ENCODE data around the gene MTCH2. TPM values are rescaled to one million over a fixed set of nuclear protein-coding genes. Genes with fewer than 3 reads are reported as not detected.
"Not testable (repeated sequence)": the region's sequence is repeated elsewhere in the genome, so short reads cannot be mapped to it uniquely, and the experiment has no call there.

The MTCH2 gene
- polyA plus RNA-seq, 4 donors, result 120 to 135 (median 126) TPM

GRCh38 chr11:47640506-47640905, 1.9 kb downstream of the MTCH2 start:
- DNase-seq (ENCODE audit: low read depth in 4 of 4, low spot score in 3 of 4), result not testable (repeated sequence)

DNA sequence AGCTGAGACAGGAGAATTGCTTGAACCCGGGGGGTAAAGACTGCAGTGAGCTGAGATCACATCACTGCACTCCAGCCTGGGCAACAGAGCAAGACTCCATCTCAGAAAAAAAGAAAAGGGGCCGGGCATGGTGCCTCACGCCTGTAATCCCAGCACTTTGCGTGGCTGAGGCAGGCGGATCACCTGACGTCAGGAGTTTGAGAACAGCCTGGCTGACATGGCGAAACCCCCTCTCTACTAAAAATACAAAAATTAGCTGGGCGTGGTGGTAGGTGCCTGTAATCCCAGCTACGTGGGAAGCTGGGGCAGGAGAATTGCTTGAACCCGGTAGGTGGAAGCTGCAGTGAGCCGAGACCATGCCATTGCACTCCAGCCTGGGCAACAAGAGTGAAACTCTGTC, 6.0 kb downstream of the MTCH2 start:
- not testable (repeated sequence) for DNase-seq (ENCODE audit: low read depth in 4 of 4, low spot score in 3 of 4)

GRCh38 chr11:47631473-47631872, 10.9 kb downstream of the MTCH2 start:
- no peak for DNase-seq (ENCODE audit: low read depth in 4 of 4, low spot score in 3 of 4)

DNA sequence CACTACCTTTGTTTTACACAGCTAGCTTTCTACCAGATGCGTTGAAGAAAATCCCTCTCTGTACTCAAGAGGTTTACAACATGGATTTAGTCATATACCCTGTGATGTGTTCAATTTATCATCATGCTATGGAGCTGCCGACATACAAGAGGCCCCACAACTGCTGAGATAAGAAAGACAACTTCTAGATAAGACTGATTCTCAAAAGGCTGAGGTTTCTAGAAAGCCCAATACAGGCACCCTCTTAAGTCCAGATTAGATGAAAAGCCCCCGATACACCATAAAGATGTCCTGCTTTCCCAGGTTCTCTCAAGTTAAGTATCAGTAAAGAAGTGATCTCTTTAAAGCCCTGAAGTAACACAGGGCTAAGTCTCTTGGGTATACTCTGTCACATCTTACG, 14.3 kb downstream of the MTCH2 start:
- no peak for DNase-seq (ENCODE audit: low read depth in 4 of 4, low spot score in 3 of 4)

GRCh38 chr11:47626234-47626633, 16.1 kb downstream of the MTCH2 start:
- DNase-seq (ENCODE audit: low read depth in 4 of 4, low spot score in 3 of 4), result no peak

DNA sequence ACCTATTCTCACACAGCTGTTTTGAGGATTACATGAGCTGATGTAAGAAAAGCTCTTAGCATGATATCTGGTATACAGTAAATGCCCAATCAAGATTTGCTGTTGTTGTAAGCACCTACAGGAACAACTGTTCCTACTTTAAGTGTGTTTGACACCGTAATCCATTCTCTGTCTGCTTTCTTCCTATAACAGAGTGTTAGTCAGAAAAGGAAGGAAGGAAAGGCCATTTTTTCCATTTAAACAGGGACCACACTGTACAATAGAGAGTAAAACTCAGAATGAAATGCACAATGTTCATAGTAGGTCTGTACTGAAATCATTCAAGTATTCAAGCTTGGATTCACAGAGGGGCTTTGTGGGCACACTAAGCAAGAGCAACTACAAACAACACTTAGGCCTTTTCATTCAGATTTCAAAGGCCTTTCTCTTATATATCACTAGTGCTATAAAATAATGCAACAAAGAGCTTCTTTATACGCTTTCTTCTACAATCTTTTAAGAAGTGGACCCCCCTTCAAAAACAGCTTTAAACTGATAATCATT, 21.5 kb downstream of the MTCH2 start:
- no peak for DNase-seq (ENCODE audit: low read depth in 4 of 4, low spot score in 3 of 4)

DNA sequence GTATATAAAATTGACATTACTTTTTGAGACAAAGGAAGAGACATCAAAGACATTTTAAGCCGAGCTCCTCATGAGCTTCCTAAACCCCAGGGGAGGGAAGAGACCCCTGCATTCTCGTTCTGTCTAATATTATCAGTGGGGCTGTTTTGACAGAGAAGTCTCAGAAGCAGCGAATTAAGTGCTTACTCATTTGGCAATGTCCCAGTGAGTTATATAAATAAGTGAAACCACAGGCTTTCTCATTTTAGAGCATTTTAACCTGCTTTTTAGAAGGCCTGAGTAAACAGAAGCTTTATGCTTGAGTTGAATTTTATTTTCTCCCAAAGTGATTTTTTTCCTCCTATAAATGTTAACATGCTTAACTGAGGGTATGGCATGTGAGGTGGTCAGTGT, 24.9 kb downstream of the MTCH2 start:
- DNase-seq (ENCODE audit: low read depth in 4 of 4, low spot score in 3 of 4), result no peak

GRCh38 chr11:47616726-47617416, 25.5 kb downstream of the MTCH2 start:
- peak in 1 of 4 donors; percentile 47 for DNase-seq (ENCODE audit: low read depth in 4 of 4, low spot score in 3 of 4)

GRCh38 chr11:47615249-47615648, 27.1 kb downstream of the MTCH2 start:
- DNase-seq (ENCODE audit: low read depth in 4 of 4, low spot score in 3 of 4), result no peak

DNA sequence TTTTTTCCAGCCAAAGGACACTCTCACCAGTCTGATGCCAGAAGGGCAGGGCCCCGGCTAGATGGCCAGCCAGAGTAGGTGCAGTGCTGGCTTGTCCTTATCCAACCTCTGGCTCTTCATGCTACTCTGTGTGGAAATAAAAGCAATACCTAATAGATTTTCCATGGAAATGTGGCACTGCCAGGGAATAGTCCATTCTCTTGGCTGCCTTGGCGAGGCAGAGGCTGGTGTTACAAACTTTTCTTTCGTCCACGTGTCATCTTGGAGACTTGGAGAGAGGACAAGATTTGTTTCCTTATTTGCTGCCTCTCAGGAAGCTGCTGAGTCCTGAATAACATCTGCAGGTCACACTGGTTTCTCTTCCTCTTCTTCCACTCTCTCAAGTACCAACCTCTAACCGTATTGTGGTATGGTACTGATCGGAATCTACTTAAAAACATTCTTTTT, 31.0 kb downstream of the MTCH2 start:
- no peak for DNase-seq (ENCODE audit: low read depth in 4 of 4, low spot score in 3 of 4)

GRCh38 chr11:47609675-47610074, 32.7 kb downstream of the MTCH2 start:
- DNase-seq (ENCODE audit: low read depth in 4 of 4, low spot score in 3 of 4), result no peak

DNA sequence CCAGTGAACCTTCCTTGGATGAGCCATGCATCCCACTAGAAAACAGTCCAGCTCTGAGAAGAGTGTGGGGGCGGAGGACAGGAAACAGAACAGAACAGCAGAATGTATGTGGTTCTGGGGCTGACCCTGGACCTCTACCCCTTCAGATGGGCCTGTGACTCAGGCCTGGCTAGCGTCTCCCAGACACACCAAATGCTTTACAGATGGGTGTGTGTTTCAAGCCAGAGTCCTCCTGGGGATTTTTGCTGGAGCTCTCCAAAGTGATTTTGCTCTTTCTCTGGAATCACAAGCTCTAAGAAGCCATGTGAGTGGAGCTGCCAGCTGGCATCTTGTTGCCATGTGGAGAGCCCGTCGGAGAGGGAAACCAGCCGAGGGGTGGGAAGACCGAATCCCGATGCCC, 35.0 kb downstream of the MTCH2 start:
- DNase-seq (ENCODE audit: low read depth in 4 of 4, low spot score in 3 of 4), result no peak

GRCh38 chr11:47606731-47607130, 35.6 kb downstream of the MTCH2 start:
- DNase-seq (ENCODE audit: low read depth in 4 of 4, low spot score in 3 of 4), result no peak

- DNase-seq (ENCODE audit: low read depth in 4 of 4, low spot score in 3 of 4), result no peak
Observed at GRCh38 chr11:47605921-47606320, 36.4 kb downstream of the MTCH2 start.

- no peak for DNase-seq (ENCODE audit: low read depth in 4 of 4, low spot score in 3 of 4)
Observed at GRCh38 chr11:47603295-47603694, 39.1 kb downstream of the MTCH2 start.

- DNase-seq (ENCODE audit: low read depth in 4 of 4, low spot score in 3 of 4), result no peak
Observed at GRCh38 chr11:47599902-47600301, 42.5 kb downstream of the MTCH2 start.

GRCh38 chr11:47595967-47596366, 46.4 kb downstream of the MTCH2 start:
- no peak for DNase-seq (ENCODE audit: low read depth in 4 of 4, low spot score in 3 of 4)

GRCh38 chr11:47595029-47595428, 47.3 kb downstream of the MTCH2 start:
- DNase-seq (ENCODE audit: low read depth in 4 of 4, low spot score in 3 of 4), result no peak

DNA sequence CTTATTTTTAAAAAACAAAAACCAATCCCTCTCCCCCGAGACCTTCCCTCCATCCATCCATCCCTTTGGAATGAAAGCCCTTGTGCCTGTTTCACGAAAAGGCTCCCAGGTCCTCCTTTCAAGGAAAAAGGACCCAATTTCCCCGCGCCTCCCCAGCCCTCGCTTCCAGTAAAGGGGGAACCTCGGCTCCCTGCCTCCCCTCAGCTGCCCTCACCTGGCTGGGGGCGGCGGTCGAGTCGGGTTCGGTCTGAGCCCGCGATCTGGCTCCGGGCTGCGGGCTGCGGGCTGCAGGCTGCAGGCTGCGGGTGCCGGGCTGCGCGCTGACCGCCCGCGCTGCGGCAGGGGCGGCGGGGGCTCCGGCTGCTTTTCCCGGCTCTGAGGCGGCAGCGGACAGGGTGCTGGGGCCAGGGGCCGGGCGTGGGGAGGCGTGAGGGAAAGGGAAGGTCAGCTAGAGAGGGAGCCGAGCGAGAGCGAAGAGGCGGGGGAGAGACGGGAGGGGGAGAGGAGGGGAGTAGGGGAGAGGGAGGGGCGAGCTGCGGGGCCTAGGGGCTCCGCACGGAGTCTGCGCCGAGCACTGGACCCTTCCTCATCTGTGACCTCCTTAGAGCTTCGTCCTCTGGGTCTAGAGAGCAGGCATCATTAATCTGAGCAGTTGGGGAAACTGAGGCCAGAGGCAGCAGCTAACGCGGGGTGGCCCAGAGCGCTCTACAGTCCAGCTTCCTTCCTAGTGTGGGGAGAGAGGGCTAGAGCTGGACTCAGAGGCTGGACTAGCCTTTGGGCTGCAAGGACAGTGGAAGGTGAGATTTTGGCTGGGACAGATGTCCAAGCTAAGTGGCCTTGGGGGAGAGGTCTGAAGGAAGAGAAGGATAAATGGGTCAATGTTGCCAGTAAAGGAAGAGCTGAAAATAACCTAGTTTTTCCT, 48.2 kb downstream of the MTCH2 start, which contains the start of gene C1QTNF4:
Gene C1QTNF4, minus strand, starts transcription at position 478 of the 922 bp plus-strand sequence. CDS start 3,601 bp downstream, outside the sequence.
- no peak for DNase-seq (ENCODE audit: low read depth in 4 of 4, low spot score in 3 of 4)

DNA sequence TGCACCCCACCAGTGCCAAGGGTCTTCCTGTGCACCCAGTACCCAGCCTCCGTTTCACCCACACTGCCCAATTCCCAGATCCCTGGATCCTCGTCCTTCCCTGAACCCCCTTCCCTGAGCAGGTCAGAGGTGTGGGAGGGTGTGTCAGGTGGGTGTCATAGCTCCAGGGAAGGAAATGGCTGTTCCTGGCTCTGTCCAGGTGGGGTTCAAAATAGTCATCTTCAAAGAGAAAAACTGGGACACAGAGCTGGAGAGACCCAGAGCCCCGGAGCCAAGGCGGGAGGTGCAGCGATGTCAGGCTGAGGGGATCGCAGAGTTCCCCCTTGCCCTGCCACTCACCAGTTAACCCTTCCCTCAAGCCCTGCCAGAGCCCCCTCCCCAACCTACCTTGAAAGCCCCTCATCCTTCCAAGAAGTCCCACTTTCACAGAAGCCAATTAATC, 48.8 kb downstream of the MTCH2 start:
- no peak for DNase-seq (ENCODE audit: low read depth in 4 of 4, low spot score in 3 of 4)

DNA sequence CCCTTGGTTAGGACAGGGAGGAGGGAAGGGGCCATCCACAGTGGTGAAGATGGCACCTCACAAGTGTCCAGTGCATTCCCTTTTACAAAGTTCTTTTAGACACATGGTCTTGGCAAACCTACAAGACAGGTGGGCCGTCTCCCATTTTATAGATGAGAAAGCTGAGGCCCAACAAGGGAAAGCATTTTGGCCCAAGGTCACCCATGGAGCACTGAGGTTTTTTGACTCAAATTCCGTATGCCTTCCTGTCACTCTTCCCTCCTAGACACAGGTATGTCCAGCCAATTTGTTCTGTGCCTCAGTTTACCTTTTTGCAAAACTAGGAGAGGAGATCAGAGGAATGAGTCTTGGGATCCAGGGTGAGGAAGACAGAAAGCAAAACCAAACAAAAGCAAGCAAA, 49.4 kb downstream of the MTCH2 start:
- no peak for DNase-seq (ENCODE audit: low read depth in 4 of 4, low spot score in 3 of 4)
